IMR-90 (cell line): ENCODE measurements around the gene SNX15. TPM values are rescaled to one million over a fixed set of nuclear protein-coding genes. Genes with fewer than 3 reads are reported as not detected.

Experiments
- ATAC-seq: fragments of 200-7000 bp; cut with Tn5 transposase; 2 replicates; pipeline ENCODE4 v1.9.1; 2020; ENCODE audit warnings: low read depth, mild to moderate bottlenecking, moderate library complexity
- BruUV-seq: library from RNA; stranded (reverse); fragments of 400-500 nt; replicated peaks from 2 replicates; lab custom pipeline; 2021; lab: Mats Ljungman, UMichigan
- CTCF ChIA-PET: fragments of 300-600 bp; formaldehyde crosslinking; extraction: SDS; loops from one replicate; lab custom pipeline; 2021; ENCODE audit warnings: antibody characterized with exemption; lab: Yijun Ruan, JAX
- POLR2A ChIA-PET: fragments of 300-600 bp; sonication (Branson Sonifier 250); formaldehyde crosslinking; loops from one replicate; lab custom pipeline; 2022; ENCODE audit warnings: antibody characterized with exemption; ENCODE audit not compliant: unreplicated experiment; lab: Charles Lee
- DNase-seq: peaks from one replicate; pipeline ENCODE4 v3.0.0; 2013
- H2AFZ ChIP-seq: replicated peaks from 2 replicates; pipeline ENCODE3; 2013; ENCODE audit warnings: low read length, mild to moderate bottlenecking; ENCODE audit not compliant: poor library complexity
- H2AK5ac ChIP-seq: 2 replicates; pipeline ENCODE4 v1.6.1; 2013; ENCODE audit warnings: low read depth, low read length, inconsistent platforms
- H2AK9ac ChIP-seq: replicated peaks from 2 replicates; pipeline ENCODE3; 2013; ENCODE audit warnings: mild to moderate bottlenecking, low read depth, low read length, moderate library complexity; ENCODE audit not compliant: poor library complexity
- H2BK120ac ChIP-seq: 2 replicates; pipeline ENCODE4 v1.6.1; 2013; ENCODE audit warnings: low read depth, low read length, inconsistent platforms
- H2BK15ac ChIP-seq: 3 replicates; pipeline ENCODE4 v1.6.1; 2013; ENCODE audit warnings: low read depth, low read length, inconsistent platforms
- H2BK20ac ChIP-seq: 2 replicates; pipeline ENCODE4 v1.6.1; 2013; ENCODE audit warnings: low read depth, mild to moderate bottlenecking, inconsistent platforms, low read length, moderate library complexity
- H2BK5ac ChIP-seq: 2 replicates; pipeline ENCODE4 v1.6.1; 2013; ENCODE audit warnings: mild to moderate bottlenecking, low read depth, low read length, inconsistent platforms; ENCODE audit not compliant: poor library complexity, severe bottlenecking
- H3K14ac ChIP-seq: replicated peaks from 2 replicates; pipeline ENCODE4 v1.6.1; 2013; ENCODE audit warnings: low read depth, low read length, inconsistent platforms
- H3K18ac ChIP-seq: 2 replicates; pipeline ENCODE4 v1.6.1; 2013; ENCODE audit warnings: low read depth, low read length, control low read depth
- H3K23ac ChIP-seq: 2 replicates; pipeline ENCODE4 v1.6.1; 2013; ENCODE audit warnings: low read depth, low read length, inconsistent platforms
- H3K27ac ChIP-seq: 2 replicates; pipeline ENCODE4 v1.5.1; 2013; ENCODE audit warnings: mild to moderate bottlenecking, control low read depth, low read length; ENCODE audit not compliant: insufficient read depth
- H3K27me3 ChIP-seq: 2 replicates; pipeline ENCODE4 v1.6.1; 2013; ENCODE audit warnings: low read length; ENCODE audit not compliant: control insufficient read depth, insufficient read depth
- H3K36me3 ChIP-seq: 2 replicates; pipeline ENCODE4 v1.6.1; 2013; ENCODE audit warnings: low read length, mixed read lengths; ENCODE audit not compliant: control insufficient read depth, insufficient read depth
- H3K4ac ChIP-seq: 2 replicates; pipeline ENCODE4 v1.6.1; 2013; ENCODE audit warnings: low read depth, low read length, inconsistent platforms
- H3K4me1 ChIP-seq: 2 replicates; pipeline ENCODE4 v1.6.1; 2013; ENCODE audit warnings: low read length, mixed read lengths; ENCODE audit not compliant: control insufficient read depth, insufficient read depth
- H3K4me2 ChIP-seq: 2 replicates; pipeline ENCODE4 v1.6.1; 2013; ENCODE audit warnings: low read depth, mild to moderate bottlenecking, control low read depth, low read length, moderate library complexity
- H3K4me3 ChIP-seq: 2 replicates; pipeline ENCODE4 v1.5.1; 2013; ENCODE audit warnings: low read depth, mild to moderate bottlenecking, control low read depth, low read length, moderate library complexity; ENCODE audit not compliant: insufficient read depth
- H3K56ac ChIP-seq: 2 replicates; pipeline ENCODE4 v1.6.1; 2013; ENCODE audit warnings: low read length, inconsistent platforms; ENCODE audit not compliant: insufficient read depth; ENCODE audit errors: extremely low read depth
- H3K79me1 ChIP-seq, 2 experiments: 2 replicates each; pipeline ENCODE4 v1.6.1; 2013; ENCODE audit warnings: low read length in 2 of 2, inconsistent platforms in 1 of 2, low read depth in 1 of 2
- H3K9ac ChIP-seq: 2 replicates; pipeline ENCODE4 v1.6.1; 2013; ENCODE audit warnings: low read depth, low read length, control low read depth
- H3K9me1 ChIP-seq: 2 replicates; pipeline ENCODE4 v1.6.1; 2013; ENCODE audit warnings: low read length, inconsistent platforms; ENCODE audit not compliant: insufficient read depth
- H3K9me3 ChIP-seq: 2 replicates; pipeline ENCODE4 v1.6.1; 2013; ENCODE audit warnings: low read length; ENCODE audit not compliant: control insufficient read depth, insufficient read depth
- H4K20me1 ChIP-seq: 2 replicates; pipeline ENCODE4 v1.6.1; 2013; ENCODE audit warnings: low read length, inconsistent platforms; ENCODE audit not compliant: insufficient read depth
- H4K5ac ChIP-seq: 2 replicates; pipeline ENCODE4 v1.6.1; 2013; ENCODE audit warnings: mild to moderate bottlenecking, low read depth, low read length, control low read depth
- H4K8ac ChIP-seq, 2 experiments: 2 replicates each; pipeline ENCODE4 v1.6.1; 2013; ENCODE audit warnings: low read depth in 2 of 2, low read length in 2 of 2, control low read depth in 1 of 2, inconsistent platforms in 1 of 2
- H4K91ac ChIP-seq: 2 replicates; pipeline ENCODE4 v1.6.1; 2013; ENCODE audit warnings: low read depth, low read length, inconsistent platforms; ENCODE audit not compliant: insufficient read depth
- BHLHE40 ChIP-seq: fragments of 150-350 bp; IDR thresholded peaks from 2 replicates; pipeline ENCODE4 v1.6.1; 2016; ENCODE audit warnings: mild to moderate bottlenecking, low read depth, low read length
- CEBPB ChIP-seq: IDR thresholded peaks from 2 replicates; pipeline ENCODE4 v1.6.1; 2012; ENCODE audit warnings: low read depth, low read length, improper control_type of control experiment
- CHD1 ChIP-seq: IDR thresholded peaks from 2 replicates; pipeline ENCODE4 v1.6.1; 2012; ENCODE audit warnings: low read depth, low read length, improper control_type of control experiment
- CTCF ChIP-seq: conservative IDR thresholded peaks from 2 replicates; pipeline ENCODE4 v1.5.1; 2012; ENCODE audit warnings: mild to moderate bottlenecking, low read depth, low read length, improper control_type of control experiment
- ELK1 ChIP-seq: fragments of 150-350 bp; IDR thresholded peaks from 2 replicates; pipeline ENCODE4 v1.6.1; 2016; ENCODE audit warnings: low read depth, mild to moderate bottlenecking, low read length, moderate library complexity, borderline replicate concordance
- FOS ChIP-seq: fragments of 150-350 bp; IDR thresholded peaks from 2 replicates; pipeline ENCODE4 v1.6.1; 2016; ENCODE audit warnings: low read depth, low read length
- MAFK ChIP-seq: IDR thresholded peaks from 2 replicates; pipeline ENCODE4 v1.6.1; 2012; ENCODE audit warnings: low read depth, low read length, improper control_type of control experiment
- MAZ ChIP-seq: IDR thresholded peaks from 2 replicates; pipeline ENCODE4 v1.6.1; 2012; ENCODE audit warnings: low read depth, mild to moderate bottlenecking, low read length, improper control_type of control experiment, moderate library complexity, borderline replicate concordance
- MXI1 ChIP-seq: IDR thresholded peaks from 2 replicates; pipeline ENCODE4 v1.6.1; 2012; ENCODE audit warnings: low read depth, mild to moderate bottlenecking, low read length, moderate library complexity, borderline replicate concordance
- NFE2L2 ChIP-seq: fragments of 150-350 bp; IDR thresholded peaks from 2 replicates; pipeline ENCODE4 v1.6.1; 2016; ENCODE audit warnings: low read depth, mild to moderate bottlenecking, low read length
- POLR2A ChIP-seq: IDR thresholded peaks from 2 replicates; pipeline ENCODE4 v1.6.1; 2012; ENCODE audit warnings: mild to moderate bottlenecking, low read depth, low read length
- RAD21 ChIP-seq: IDR thresholded peaks from 2 replicates; pipeline ENCODE4 v1.6.1; 2012; ENCODE audit warnings: low read length, improper control_type of control experiment
- RCOR1 ChIP-seq: IDR thresholded peaks from 2 replicates; pipeline ENCODE4 v1.6.1; 2012; ENCODE audit warnings: mild to moderate bottlenecking, low read length, improper control_type of control experiment; ENCODE audit not compliant: insufficient replicate concordance
- RFX5 ChIP-seq: IDR thresholded peaks from 2 replicates; pipeline ENCODE4 v1.8.0; 2012; ENCODE audit warnings: low read depth, mild to moderate bottlenecking, low read length, moderate library complexity
- SMC3 ChIP-seq: fragments of 150-350 bp; IDR thresholded peaks from 2 replicates; pipeline ENCODE4 v1.6.1; 2016; ENCODE audit warnings: low read depth, mild to moderate bottlenecking, antibody characterized with exemption, low read length, moderate library complexity
- USF2 ChIP-seq: fragments of 150-350 bp; IDR thresholded peaks from 2 replicates; pipeline ENCODE4 v1.6.1; 2017; ENCODE audit warnings: mild to moderate bottlenecking, antibody characterized with exemption, low read length, low read depth
- WGBS, 2 experiments: methylation state at CpG; one replicate each; pipeline versions ENCODE4 v1.1.5 to v1.1.7; 2013; ENCODE audit warnings: missing lambda C conversion rate in 2 of 2; ENCODE audit not compliant: insufficient read length in 1 of 2; ENCODE audit errors: extremely low coverage in 2 of 2; 5-methylcytosine and 5-hydroxymethylcytosine counted together
- dilution Hi-C: fragments of 300-500 bp; cut with HindIII; formaldehyde crosslinking; loops from one replicate; pipeline ENCODE4 v1.14.3; 2018; ENCODE audit warnings: low sequenced_read_pairs; ENCODE audit not compliant: unreplicated experiment
- in situ Hi-C: fragments of 300-500 bp; cut with MboI; formaldehyde crosslinking; loops from 3 replicates; pipeline ENCODE4 v1.14.3; 2019; ENCODE audit warnings: low sequenced_read_pairs, inconsistent platforms, mixed read lengths
- intact Hi-C: fragments of 100-400 bp; cut with micrococcal nuclease; formaldehyde crosslinking; loops from 2 replicates; pipeline ENCODE4 v1.10.0; 2022
- polyA plus RNA-seq, 3 experiments: library from polyadenylated mRNA; depleted of rRNA; stranded (reverse); fragments of >200 nt; gene quantifications; 2 replicates each; pipeline ENCODE4 v1.2.3, GENCODE V29; 2012; ENCODE audit warnings: low replicate concordance in 1 of 3
- total RNA-seq: library from RNA; depleted of rRNA; stranded (reverse); fragments of >200 nt; gene quantifications from 2 replicates; pipeline ENCODE4 v1.2.3, GENCODE V29; 2012

The SNX15 gene
- total and polyA plus RNA-seq, 2 of the 4 experiments (the other 2 are of a cell fraction) = 9.0 to 16.3 TPM

DNA sequence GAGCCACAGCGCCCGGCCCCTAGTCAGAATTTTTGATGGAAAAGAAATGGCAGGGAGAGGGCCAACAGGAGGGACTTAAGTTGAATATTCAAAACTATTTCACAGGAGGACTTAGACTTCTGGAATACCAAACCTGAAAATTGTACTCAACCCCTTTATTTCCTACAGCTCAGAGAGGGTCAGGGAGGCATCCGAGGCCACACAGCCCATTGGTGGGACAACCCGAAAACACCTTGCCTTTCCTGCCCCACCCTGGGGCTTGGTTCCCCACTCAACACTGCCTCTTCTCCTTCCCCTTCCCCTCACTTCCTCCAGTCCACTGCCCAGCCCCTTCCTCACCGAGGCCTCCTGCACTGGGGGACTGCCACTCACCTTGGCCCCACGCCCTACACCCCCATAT, 29.8 kb downstream of the SNX15 start:
- Histone ChIP-seq H3K9ac (no peak overlapping the region), H2AFZ (no peak overlapping the region), H2BK120ac (no peak overlapping the region), H3K27me3 (peaks cover 24% of the 10 kb centered on the region; the same call in 1 of the 2 replicates), H3K4ac (no peak overlapping the region), H4K5ac (no peak overlapping the region), H3K14ac (no peak overlapping the region), H3K56ac (no peak overlapping the region), H3K9me3 (no peaks in the 10 kb centered on the region), H3K36me3 (no peaks in the 10 kb centered on the region), H3K4me1 (no peaks in the 10 kb centered on the region), H2AK5ac (no peak overlapping the region), H3K4me2 (no peak overlapping the region), H3K18ac (no peak overlapping the region), H4K91ac (no peak overlapping the region), H4K8ac (no peak overlapping the region), H3K4me3 (no peak overlapping the region), H2BK5ac (no peak overlapping the region), H2BK20ac (no peak overlapping the region), H4K20me1 (no peaks in the 10 kb centered on the region), H3K79me1 (no peaks in the 10 kb centered on the region), H3K23ac (no peak overlapping the region), H2BK15ac (no peak overlapping the region), H2AK9ac (no peak overlapping the region), H3K27ac (no peak overlapping the region), H3K9me1 (peaks cover 5% of the 10 kb centered on the region; the same call in 1 of the 2 replicates)
- intact Hi-C loops = no loop called here
- ChIA-PET POLR2A (no interaction called here), CTCF (no interaction called here)
- in situ Hi-C loops = no loop called here
- DNase-seq (no peak), ATAC-seq (no peak)
- TF ChIP-seq MXI1 (no peak), CEBPB (no peak), RCOR1 (no peak), CHD1 (no peak), POLR2A (no peak), ELK1 (no peak), BHLHE40 (no peak), CTCF (no peak), FOS (no peak), SMC3 (no peak), NFE2L2 (no peak), MAFK (no peak), RAD21 (no peak), USF2 (no peak), MAZ (no peak), RFX5 (no peak)
- BruUV-seq = no TSS peak
- dilution Hi-C loops = no loop called here
- no CpG with 5 or more reads among the region's 6 CpGs for WGBS, 2 experiments
